Body of pancreas (tissue), 4 donors: Measurements from ENCODE around the gene BCL10.

Source experiments
- CTCF ChIP-seq, 7 experiments: fragments of 450-650 bp in 4 of 7; fragments of 200-600 bp in 3 of 7; sonication (generic) in 3 of 7; IDR thresholded peaks; one replicate each; pipeline ENCODE4 v1.5.1; 2016 to 2019; ENCODE audit warnings: antibody characterized with exemption in 7 of 7
- POLR2A ChIP-seq, 3 donors: fragments of 450-650 bp; IDR thresholded peaks; one replicate each; pipeline ENCODE4 v1.6.1; 2016; ENCODE audit warnings: antibody characterized with exemption in 3 of 3, mild to moderate bottlenecking in 2 of 3

GRCh38 chr1:85243372-85243771 lies 33.1 kb downstream of the BCL10 start:
- TF ChIP-seq CTCF (IDR thresholded peaks at IDR 0.05) = no peak
- no peak for TF ChIP-seq POLR2A (IDR thresholded peaks at IDR 0.05)
